ENCODE data around the gene UFD1.

The UFD1 gene

DNA sequence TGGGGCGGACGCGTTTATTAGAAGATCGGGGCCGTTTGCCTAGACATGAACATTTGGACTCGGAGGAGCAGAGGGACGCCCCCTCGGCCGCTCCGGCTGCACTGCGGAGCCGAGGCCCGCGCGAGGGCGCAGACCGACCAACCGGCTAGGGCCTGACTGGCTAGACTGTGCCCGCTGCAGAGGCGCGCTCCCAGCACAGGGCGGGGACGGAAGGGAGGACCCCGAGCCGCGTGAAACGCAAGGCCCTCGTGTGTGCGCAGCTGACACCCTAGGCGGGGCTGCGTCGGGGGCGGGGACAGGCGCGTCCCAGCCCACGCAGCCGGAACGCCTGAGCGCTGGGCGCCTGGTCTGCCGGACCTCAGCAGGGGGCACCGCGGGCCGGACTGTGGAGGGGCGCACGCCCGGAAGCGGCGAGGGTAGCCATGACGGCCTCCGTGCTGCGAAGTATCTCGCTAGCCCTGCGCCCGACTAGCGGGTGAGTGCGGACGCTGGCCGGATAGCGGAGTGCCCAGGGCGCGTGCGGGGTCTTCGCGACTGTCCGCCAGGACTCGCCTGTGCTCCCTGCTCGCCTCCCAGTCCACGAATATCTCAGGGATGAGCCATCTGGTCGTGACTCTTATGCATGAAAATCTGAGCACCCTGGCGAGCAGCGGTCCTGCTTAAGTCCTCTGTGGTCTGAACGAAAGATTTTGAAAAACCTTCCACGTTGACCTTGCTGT, 46.7 kb downstream of the UFD1 start, which contains the start of gene MRPL40:
Gene MRPL40, plus strand, starts transcription at position 413 of the 719 bp plus-strand sequence. Its CDS starts 10 bp downstream, at position 423.
- CTCF ChIA-PET: no interaction called here
- DNase-seq (ENCODE audit: extremely low spot score): peak; percentile 95
- TF ChIP-seq NFRKB (IDR thresholded peaks at IDR 0.05): peak; percentile 57; the same call in 1 of the 2 replicates
- TF ChIP-seq HDGF (IDR thresholded peaks at IDR 0.05; ENCODE audit: borderline replicate concordance): no peak
- peak; percentile 82; the same call in 1 of the 2 replicates for TF ChIP-seq TARDBP (IDR thresholded peaks at IDR 0.05)
- peak; percentile 85 for TF ChIP-seq CTBP1 (IDR thresholded peaks at IDR 0.05; ENCODE audit: borderline replicate concordance)
- no peak for TF ChIP-seq ZNF384 (IDR thresholded peaks at IDR 0.05)
- peak; percentile 78; the same call in 1 of the 2 replicates for TF ChIP-seq FOXM1 (IDR thresholded peaks at IDR 0.05; ENCODE audit: borderline replicate concordance)
- no peak for TF ChIP-seq BHLHE40 (IDR thresholded peaks at IDR 0.05; ENCODE audit: borderline replicate concordance)
- no peak for TF ChIP-seq FOXK2 (IDR thresholded peaks at IDR 0.05)
- peak; percentile 87; the same call in 1 of the 2 replicates for TF ChIP-seq LEF1 (IDR thresholded peaks at IDR 0.05; ENCODE audit: borderline replicate concordance)
- TF ChIP-seq SP1 (IDR thresholded peaks at IDR 0.05): no peak
- peak; percentile 90 for TF ChIP-seq ARNT (IDR thresholded peaks at IDR 0.05)
- TF ChIP-seq ELF4 (IDR thresholded peaks at IDR 0.05): peak; percentile 60
- peak; percentile 66 for TF ChIP-seq L3MBTL2 (conservative IDR thresholded peaks at IDR 0.05)
- POLR2A ChIA-PET: interaction anchor here (0.6 to 2.8 kb wide), 13 partner anchors 11 to 472 kb away, joined by 3 to 20 read pairs (median 4); partner anchors contain the start of genes CDC45 and SLC25A1

DNA sequence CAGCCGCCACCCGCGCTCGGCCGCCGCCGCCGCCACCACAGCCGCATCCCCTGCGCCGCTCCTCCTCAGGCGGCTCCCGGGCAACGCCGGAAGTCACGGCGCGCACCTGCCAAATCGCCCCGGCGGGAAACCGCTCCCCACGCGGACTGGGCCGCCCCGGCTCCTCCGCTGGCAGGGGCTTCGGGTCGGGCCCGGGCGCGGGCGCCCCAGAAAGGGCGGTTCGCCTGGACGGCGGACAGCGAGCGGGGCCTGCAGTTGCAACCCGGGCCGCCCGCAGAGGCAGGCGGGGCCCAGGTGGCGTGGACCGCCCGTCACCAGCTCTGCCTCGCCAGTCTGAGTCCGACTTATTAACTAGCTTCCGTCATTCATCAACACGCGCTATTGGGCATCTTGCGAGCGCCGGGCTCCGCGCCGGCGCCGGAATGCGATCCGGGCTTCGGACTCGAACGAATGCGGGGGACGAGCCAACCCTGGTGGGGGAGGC, 47.3 kb downstream of the UFD1 start, which contains the start of gene HIRA:
Gene HIRA, minus strand, starts transcription at position 85 of the 484 bp plus-strand sequence. CDS start 257 bp downstream, outside the sequence.
- POLR2A ChIA-PET: interaction anchor here (0.6 to 2.8 kb wide), 15 partner anchors 10 to 253 kb away, joined by 3 to 20 read pairs (median 4); partner anchors contain the start of genes C22orf39, CDC45 and SLC25A1
- CTCF ChIA-PET: no interaction called here
- TF ChIP-seq CTBP1 (IDR thresholded peaks at IDR 0.05; ENCODE audit: borderline replicate concordance) (peak; percentile 30; the same call in 1 of the 2 replicates), TARDBP (IDR thresholded peaks at IDR 0.05) (no peak), ARNT (IDR thresholded peaks at IDR 0.05) (peak; percentile 66), ELF4 (IDR thresholded peaks at IDR 0.05) (no peak), FOXK2 (IDR thresholded peaks at IDR 0.05) (no peak), FOXM1 (IDR thresholded peaks at IDR 0.05; ENCODE audit: borderline replicate concordance) (peak; percentile 79), FOXA1 (IDR thresholded peaks at IDR 0.05) (no peak), L3MBTL2 (conservative IDR thresholded peaks at IDR 0.05) (no peak), SUZ12 (IDR thresholded peaks at IDR 0.05) (no peak), ZNF384 (IDR thresholded peaks at IDR 0.05) (no peak), SP1 (IDR thresholded peaks at IDR 0.05) (no peak), LEF1 (IDR thresholded peaks at IDR 0.05; ENCODE audit: borderline replicate concordance) (peak; percentile 63; the same call in 1 of the 2 replicates), HDGF (IDR thresholded peaks at IDR 0.05; ENCODE audit: borderline replicate concordance) (no peak)
- peak; percentile 85 for DNase-seq (ENCODE audit: extremely low spot score)

DNA sequence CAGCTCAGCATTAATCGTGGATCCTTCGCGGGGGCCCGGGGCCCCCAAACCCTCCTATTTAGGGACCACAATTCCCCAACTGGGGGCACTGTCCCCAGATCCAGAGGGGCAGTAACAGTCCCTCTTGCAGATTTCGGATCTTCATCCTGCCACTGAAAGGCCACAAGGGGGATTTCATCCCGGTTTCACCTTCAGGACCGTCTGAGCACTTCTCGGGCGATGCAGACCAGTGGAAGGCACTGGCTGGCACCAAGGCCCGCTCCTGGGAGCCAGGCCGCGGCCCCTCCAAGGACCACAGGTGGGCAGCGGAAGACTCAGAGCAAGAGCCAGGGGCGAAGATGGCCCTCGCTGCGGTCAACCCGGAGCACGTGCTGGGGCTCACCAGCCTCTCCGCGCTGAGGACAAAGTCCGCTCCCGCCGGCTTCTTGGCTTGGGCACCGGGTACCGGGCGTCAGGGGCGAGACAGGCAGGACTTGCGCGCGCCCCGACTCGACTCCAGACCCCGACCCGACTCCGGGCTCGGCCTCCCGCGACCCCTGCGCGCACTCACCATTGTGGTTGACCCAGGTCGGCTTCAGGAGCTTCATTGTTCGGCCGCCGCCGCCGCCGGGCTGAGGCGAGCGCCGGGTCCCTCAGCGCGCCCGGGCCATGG, 48.0 kb downstream of the UFD1 start:
- peak; percentile 45 for DNase-seq (ENCODE audit: extremely low spot score)

DNA sequence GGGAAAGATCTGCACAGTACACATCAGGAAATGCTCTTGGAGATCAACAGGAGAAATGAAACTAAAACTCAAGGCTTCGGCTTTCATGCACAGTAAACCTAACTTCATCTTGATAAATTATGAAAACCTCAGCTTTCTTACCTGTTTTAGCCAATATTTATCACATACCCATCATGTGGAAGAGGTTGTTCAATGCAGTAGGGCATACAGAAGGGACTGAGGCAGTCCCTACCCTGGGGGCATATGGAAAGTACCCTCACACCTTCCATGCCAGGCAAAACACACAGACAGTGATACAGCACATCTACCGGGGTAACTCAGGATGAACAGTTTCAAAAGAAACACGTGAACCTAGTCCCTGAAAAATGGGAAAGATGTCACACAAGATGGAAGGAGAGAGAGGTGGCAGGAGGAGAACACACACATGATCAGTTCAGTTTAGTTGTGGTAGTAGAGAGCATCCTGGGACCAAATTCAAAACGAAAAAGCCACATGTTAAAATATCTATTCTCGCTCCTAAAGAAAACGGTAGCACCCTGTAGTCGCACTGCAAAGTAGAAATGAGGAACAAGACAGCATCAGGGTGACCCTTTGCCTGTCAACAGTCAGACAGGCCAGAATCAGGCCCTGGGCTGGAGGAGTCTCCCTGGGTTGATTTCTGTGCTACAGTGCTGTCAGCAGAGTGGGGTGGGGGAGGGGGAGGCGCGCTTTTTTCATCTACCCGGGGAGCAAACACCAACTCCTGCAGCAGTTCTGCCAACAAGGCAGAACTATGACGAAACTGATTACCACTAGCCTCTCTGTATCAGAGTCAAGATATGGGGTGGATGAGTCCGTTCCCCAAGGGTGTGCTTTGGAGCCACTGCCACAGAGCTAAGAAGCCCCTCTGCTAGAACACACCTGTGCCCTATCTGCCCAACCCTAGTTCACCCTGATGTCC, 48.8 kb downstream of the UFD1 start:
- no peak for TF ChIP-seq HDGF (IDR thresholded peaks at IDR 0.05; ENCODE audit: borderline replicate concordance)
- TF ChIP-seq LEF1 (IDR thresholded peaks at IDR 0.05; ENCODE audit: borderline replicate concordance): no peak
- TF ChIP-seq, protein P1, sequence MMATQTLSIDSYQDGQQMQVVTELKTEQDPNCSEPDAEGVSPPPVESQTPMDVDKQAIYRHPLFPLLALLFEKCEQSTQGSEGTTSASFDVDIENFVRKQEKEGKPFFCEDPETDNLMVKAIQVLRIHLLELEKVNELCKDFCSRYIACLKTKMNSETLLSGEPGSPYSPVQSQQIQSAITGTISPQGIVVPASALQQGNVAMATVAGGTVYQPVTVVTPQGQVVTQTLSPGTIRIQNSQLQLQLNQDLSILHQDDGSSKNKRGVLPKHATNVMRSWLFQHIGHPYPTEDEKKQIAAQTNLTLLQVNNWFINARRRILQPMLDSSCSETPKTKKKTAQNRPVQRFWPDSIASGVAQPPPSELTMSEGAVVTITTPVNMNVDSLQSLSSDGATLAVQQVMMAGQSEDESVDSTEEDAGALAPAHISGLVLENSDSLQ (IDR thresholded peaks at IDR 0.05): no peak
- no peak for TF ChIP-seq L3MBTL2 (conservative IDR thresholded peaks at IDR 0.05)
- TF ChIP-seq ZNF384 (IDR thresholded peaks at IDR 0.05): no peak
- TF ChIP-seq ELF4 (IDR thresholded peaks at IDR 0.05): no peak
- no peak for TF ChIP-seq FOXM1 (IDR thresholded peaks at IDR 0.05; ENCODE audit: borderline replicate concordance)
- TF ChIP-seq ARNT (IDR thresholded peaks at IDR 0.05): no peak
- no peak for TF ChIP-seq TARDBP (IDR thresholded peaks at IDR 0.05)
- TF ChIP-seq FOXK2 (IDR thresholded peaks at IDR 0.05): no peak
- no peak for TF ChIP-seq CTBP1 (IDR thresholded peaks at IDR 0.05; ENCODE audit: borderline replicate concordance)
- no peak for TF ChIP-seq SP1 (IDR thresholded peaks at IDR 0.05)
- no peak for TF ChIP-seq NFRKB (IDR thresholded peaks at IDR 0.05)
- TF ChIP-seq BHLHE40 (IDR thresholded peaks at IDR 0.05; ENCODE audit: borderline replicate concordance): no peak
- no peak for TF ChIP-seq SUZ12 (IDR thresholded peaks at IDR 0.05)
- no peak for TF ChIP-seq FOXA1 (IDR thresholded peaks at IDR 0.05)
- peak; percentile 35 for DNase-seq (ENCODE audit: extremely low spot score)
- POLR2A ChIA-PET: interaction anchor here (0.8 to 2.6 kb wide), 4 partner anchors 14 to 139 kb away, joined by 3 to 20 read pairs (median 6); partner anchors contain the start of genes CDC45 and CLTCL1
- CTCF ChIA-PET: no interaction called here

More for the DNA sequence above, 48.0 kb downstream of the UFD1 start:
- peak; percentile 63 for TF ChIP-seq L3MBTL2 (conservative IDR thresholded peaks at IDR 0.05)
- TF ChIP-seq HDGF (IDR thresholded peaks at IDR 0.05; ENCODE audit: borderline replicate concordance): no peak
- no peak for TF ChIP-seq ELF4 (IDR thresholded peaks at IDR 0.05)
- TF ChIP-seq SUZ12 (IDR thresholded peaks at IDR 0.05): no peak
- ChIA-PET POLR2A (interaction anchor here (0.6 to 2.8 kb wide), 13 partner anchors 10 to 252 kb away, joined by 3 to 20 read pairs (median 4); partner anchors contain the start of genes C22orf39, CDC45, CLTCL1 and SLC25A1), CTCF (no interaction called here)

DNA sequence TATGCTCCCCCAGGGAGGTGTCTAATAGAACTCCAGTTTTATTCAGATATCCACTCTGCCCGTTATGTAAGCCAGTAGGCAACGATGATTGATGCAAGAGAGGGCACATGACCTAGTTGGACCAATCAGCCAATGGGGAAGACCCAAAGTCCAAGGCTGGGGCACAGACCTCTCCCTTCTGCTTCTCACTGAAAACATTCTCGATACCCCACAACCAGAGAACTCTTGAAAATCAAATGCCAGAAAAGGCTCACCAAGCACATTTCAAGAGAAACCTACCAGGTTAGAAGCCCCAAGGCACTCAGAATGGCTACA, 54.9 kb downstream of the UFD1 start:
- ChIA-PET POLR2A (no interaction called here), CTCF (no interaction called here)
- DNase-seq (ENCODE audit: extremely low spot score): no peak
- no peak for TF ChIP-seq L3MBTL2 (conservative IDR thresholded peaks at IDR 0.05)
- TF ChIP-seq, protein P1 (IDR thresholded peaks at IDR 0.05): no peak
- TF ChIP-seq SUZ12 (IDR thresholded peaks at IDR 0.05): no peak
- TF ChIP-seq ZNF384 (IDR thresholded peaks at IDR 0.05): no peak
- no peak for TF ChIP-seq TARDBP (IDR thresholded peaks at IDR 0.05)
- no peak for TF ChIP-seq SP1 (IDR thresholded peaks at IDR 0.05)
- no peak for TF ChIP-seq ELF4 (IDR thresholded peaks at IDR 0.05)
- no peak for TF ChIP-seq HDGF (IDR thresholded peaks at IDR 0.05; ENCODE audit: borderline replicate concordance)

Data from HEK293T (cell line).